ENCODE measurements around the gene ZBTB38. TPM values are rescaled to one million over a fixed set of nuclear protein-coding genes. Genes with fewer than 3 reads are reported as not detected.
A peak's percentile ranks its signal among the peaks of the same experiment; 100 is the strongest.

Gene ZBTB38
- total and polyA plus RNA-seq, 12 donors = 14.7 to 156 (median 128) TPM

DNA sequence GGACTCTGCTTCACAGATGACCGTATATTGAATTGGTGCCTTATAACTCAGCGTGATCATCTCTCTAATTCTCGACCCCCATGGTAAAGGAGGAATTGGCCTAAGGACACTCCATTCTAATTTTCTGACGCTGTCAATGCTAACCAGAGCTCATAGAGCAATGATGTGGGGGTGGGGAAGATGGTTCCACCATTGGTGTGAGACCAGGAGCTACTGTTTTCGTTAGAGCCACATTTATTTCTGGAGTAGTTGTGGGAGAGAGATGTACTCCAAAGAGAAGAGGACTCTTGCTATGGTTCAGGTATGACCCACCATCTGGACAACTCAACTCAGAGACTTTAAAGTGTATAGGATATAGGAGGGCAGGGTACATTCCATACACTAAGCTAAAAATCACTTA lies 16.3 kb downstream of the ZBTB38 start:
- Histone ChIP-seq H3K4me3 (no peak overlapping the region), H3K27me3 (no peaks in the 10 kb centered on the region), H3K36me3 (peaks cover 0 to 85% (median 28%) of the 10 kb centered on the region in 9 donors), H3K27ac (no peak overlapping the region), H3K9me3 (no peaks in the 10 kb centered on the region), H3K4me1 (peaks cover 0 to 39% (median 10%) of the 10 kb centered on the region in 9 donors)
- DNase-seq (no peak), ATAC-seq (no peak)
- intact Hi-C loops (cut with DNase I) = no loop called here
- WGBS, 2 donors = 92 to 96% methylated on average over 5 of the region's 5 CpGs
- TF ChIP-seq CTCF (IDR thresholded peaks at IDR 0.05) = no peak

DNA sequence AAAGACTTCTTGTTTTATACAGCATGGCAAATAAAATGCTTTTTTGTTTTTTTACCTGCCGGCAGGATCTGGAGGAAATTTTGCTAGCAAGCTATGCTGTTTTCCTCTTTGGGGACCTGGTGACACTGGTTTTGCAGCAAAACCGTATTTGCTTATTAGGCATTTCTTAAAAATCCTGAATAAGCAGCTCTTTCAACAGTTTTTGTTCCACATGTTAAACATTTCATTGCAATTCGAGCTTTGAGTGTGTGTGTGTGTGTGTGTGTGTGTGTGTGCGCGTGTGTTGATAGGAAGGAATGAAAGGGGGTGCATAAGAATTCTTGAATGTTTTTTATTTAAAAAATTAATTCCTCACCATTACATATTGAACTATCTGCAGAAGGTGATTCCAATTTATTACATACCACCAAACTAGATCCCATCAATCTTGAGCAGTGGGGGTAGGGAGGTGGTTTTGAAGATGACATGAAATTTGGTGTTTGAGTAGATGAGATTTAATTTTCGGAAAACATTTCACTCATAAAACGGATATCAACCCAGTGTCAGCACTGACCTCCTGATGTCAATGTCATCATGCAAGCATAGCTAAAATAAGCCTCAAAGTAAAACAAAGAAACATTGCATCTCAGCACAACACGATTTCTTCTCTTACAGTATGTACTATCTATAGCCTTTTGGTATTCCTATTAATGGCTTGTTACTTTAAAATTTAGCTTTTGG lies 17.3 kb downstream of the ZBTB38 start:
- intact Hi-C loops (cut with DNase I) = no loop called here
- Histone ChIP-seq H3K9me3 (no peaks in the 10 kb centered on the region), H3K4me3 (peak overlapping the region in 3 of 10 donors; percentile 1 to 13 (median 3)), H3K4me1 (peaks cover 0 to 31% (median 6%) of the 10 kb centered on the region in 9 donors), H3K27me3 (no peaks in the 10 kb centered on the region), H3K36me3 (peaks cover 0 to 77% (median 28%) of the 10 kb centered on the region in 9 donors), H3K27ac (peak overlapping the region in 3 of 10 donors; percentile 1 to 14 (median 4))
- DNase-seq = no peak
- TF ChIP-seq CTCF (IDR thresholded peaks at IDR 0.05) = no peak
- 67 to 68% methylated on average over 8 of the region's 8 CpGs for WGBS, 2 donors
- peak in 2 of 8 donors; percentile 34 to 43 for ATAC-seq

DNA sequence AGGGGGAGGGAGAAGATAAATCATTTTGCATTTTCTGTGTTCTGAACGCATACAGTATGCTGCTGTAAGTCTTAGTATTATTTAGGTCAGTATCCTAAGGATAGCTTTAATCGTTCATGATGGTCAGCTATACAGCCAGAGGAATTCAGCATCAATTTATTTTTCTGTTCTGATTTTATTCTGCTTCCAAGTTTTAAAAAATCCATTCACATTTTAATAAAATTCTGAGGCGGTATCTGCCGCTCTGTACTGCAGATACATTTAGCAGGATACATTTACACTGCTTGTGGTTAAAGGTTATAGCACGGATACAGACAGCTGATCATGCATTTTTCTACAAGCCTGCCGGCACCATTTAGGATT lies 17.8 kb downstream of the ZBTB38 start:
- ATAC-seq = no peak
- intact Hi-C loops (cut with DNase I) = no loop called here
- Histone ChIP-seq H3K27ac (peak overlapping the region in 3 of 10 donors; percentile 1 to 14 (median 4)), H3K36me3 (peaks cover 0 to 72% (median 25%) of the 10 kb centered on the region in 9 donors), H3K9me3 (no peaks in the 10 kb centered on the region), H3K4me1 (peaks cover 0 to 28% (median 6%) of the 10 kb centered on the region in 9 donors), H3K4me3 (peak overlapping the region in 4 of 10 donors; percentile 1 to 13 (median 2)), H3K27me3 (no peaks in the 10 kb centered on the region)
- no peak for TF ChIP-seq CTCF (IDR thresholded peaks at IDR 0.05)
- no peak for DNase-seq
- 74 to 78% methylated on average over 6 of the region's 6 CpGs for WGBS, 2 donors

DNA sequence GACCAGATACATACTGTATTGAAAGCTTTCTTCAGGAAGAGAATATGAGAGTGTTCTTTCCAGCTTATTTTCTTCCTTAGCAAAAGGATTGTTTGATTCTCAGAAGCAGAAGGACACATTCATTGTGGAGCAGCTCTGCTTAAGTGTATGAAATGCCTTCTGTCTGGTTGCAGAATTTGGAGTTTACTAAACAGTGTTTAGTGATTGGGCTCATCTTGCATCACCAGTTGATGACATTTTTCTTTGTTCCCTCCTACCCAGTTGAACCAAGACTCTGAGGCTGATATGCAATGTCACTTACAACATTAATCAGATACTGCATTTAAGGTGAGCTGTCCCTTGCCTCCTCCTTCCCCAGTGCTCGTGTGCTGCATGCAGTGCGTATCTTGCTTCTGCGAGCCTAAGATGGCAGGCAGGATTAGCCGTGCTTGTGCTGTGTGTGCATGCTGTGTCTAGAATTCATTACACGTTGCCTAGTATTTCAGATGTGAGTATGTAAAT lies 18.4 kb downstream of the ZBTB38 start:
- DNase-seq = no peak
- no peaks in the 10 kb centered on the region for H3K27me3 ChIP-seq
- no peaks in the 10 kb centered on the region for H3K9me3 ChIP-seq
- no peak for ATAC-seq
- peak overlapping the region in 4 of 10 donors; percentile 1 to 13 (median 2) for H3K4me3 ChIP-seq
- WGBS, 2 donors = 77 to 80% methylated on average over 5 of the region's 5 CpGs
- H3K36me3 ChIP-seq = peaks cover 0 to 66% (median 20%) of the 10 kb centered on the region in 9 donors
- intact Hi-C loops (cut with DNase I) = no loop called here
- peaks cover 0 to 28% (median 6%) of the 10 kb centered on the region in 9 donors for H3K4me1 ChIP-seq
- peak overlapping the region in 3 of 10 donors; percentile 1 to 28 (median 13) for H3K27ac ChIP-seq
- TF ChIP-seq CTCF (IDR thresholded peaks at IDR 0.05) = no peak

Measured in heart right ventricle (tissue), 16 donors.